CD4-positive, alpha-beta T cell treated with Interleukin-15 for 1 hour (primary cell): ENCODE measurements around the gene ME3.
"Not testable (repeated sequence)": the region's sequence is repeated elsewhere in the genome, so short reads cannot be mapped to it uniquely, and the experiment has no call there.

ENCODE experiments used
- DNase-seq: peaks from one replicate; pipeline ENCODE4 v3.0.0-alpha.2; 2020

ME3 gene

GRCh38 chr11:86580535-86580934, 91.9 kb downstream of the ME3 start:
- DNase-seq = no peak

GRCh38 chr11:86579406-86579731, 93.0 kb downstream of the ME3 start:
- no peak for DNase-seq

GRCh38 chr11:86578727-86579405, 93.5 kb downstream of the ME3 start:
- DNase-seq = no peak

- DNase-seq = no peak
These were observed 94.5 kb downstream of the ME3 start for GRCh38 chr11:86577644-86578636.

- DNase-seq = no peak
These were observed 95.3 kb downstream of the ME3 start for GRCh38 chr11:86576946-86577624.

- DNase-seq = no peak
These were observed 96.5 kb downstream of the ME3 start for GRCh38 chr11:86575927-86576326.

- no peak for DNase-seq
These were observed 97.1 kb downstream of the ME3 start for GRCh38 chr11:86575208-86575855.

- no peak for DNase-seq
These were observed 97.8 kb downstream of the ME3 start for GRCh38 chr11:86574493-86575207.

- DNase-seq = no peak
These were observed 101.0 kb downstream of the ME3 start for GRCh38 chr11:86571273-86571948.

- DNase-seq = no peak
These were observed 102.0 kb downstream of the ME3 start for GRCh38 chr11:86570451-86570850.

GRCh38 chr11:86570020-86570419, 102.4 kb downstream of the ME3 start:
- DNase-seq = no peak

- no peak for DNase-seq
These were observed 103.3 kb downstream of the ME3 start for GRCh38 chr11:86569109-86569508.

GRCh38 chr11:86565801-86566312, 106.6 kb downstream of the ME3 start:
- no peak for DNase-seq

- no peak for DNase-seq
These were observed 107.0 kb downstream of the ME3 start for GRCh38 chr11:86565388-86565787.

GRCh38 chr11:86562842-86563241, 109.6 kb downstream of the ME3 start:
- not testable (repeated sequence) for DNase-seq

- DNase-seq = no peak
These were observed 113.0 kb downstream of the ME3 start for GRCh38 chr11:86559311-86559945.

GRCh38 chr11:86558841-86559240, 113.6 kb downstream of the ME3 start:
- DNase-seq = no peak

- no peak for DNase-seq
These were observed 114.2 kb downstream of the ME3 start for GRCh38 chr11:86558207-86558606.

- DNase-seq = no peak
These were observed 116.5 kb downstream of the ME3 start for GRCh38 chr11:86555866-86556265.

- DNase-seq = no peak
These were observed 117.0 kb downstream of the ME3 start for GRCh38 chr11:86555401-86555800.

GRCh38 chr11:86553265-86553664, 119.2 kb downstream of the ME3 start:
- DNase-seq = no peak
